ENCODE results near the gene ARID3C.

DNA sequence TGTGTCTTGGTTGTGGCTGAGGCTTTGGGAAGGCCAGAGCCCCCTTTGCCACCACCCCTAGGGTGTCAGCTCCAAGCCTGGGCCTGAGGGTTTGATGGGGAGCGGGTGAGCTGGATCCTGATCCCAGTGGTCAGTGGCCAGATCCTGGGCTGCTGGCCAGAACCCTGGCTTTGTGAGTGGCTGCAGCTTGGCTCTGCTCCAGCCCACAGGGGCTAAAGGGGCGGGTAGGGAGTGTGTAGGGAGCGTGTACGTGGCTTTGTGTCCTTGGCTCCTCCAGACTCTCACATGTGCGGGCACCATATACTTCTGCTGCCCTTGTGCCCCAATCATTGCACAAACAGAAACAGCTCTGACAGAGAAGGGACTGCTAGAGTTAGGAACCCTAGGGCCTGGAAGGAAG is 21.9 kb upstream of the ARID3C start:
- no peak for TF ChIP-seq EP300 (IDR thresholded peaks at IDR 0.05)
- TF ChIP-seq POLR2A (IDR thresholded peaks at IDR 0.05): no peak
- TF ChIP-seq, protein P1, sequence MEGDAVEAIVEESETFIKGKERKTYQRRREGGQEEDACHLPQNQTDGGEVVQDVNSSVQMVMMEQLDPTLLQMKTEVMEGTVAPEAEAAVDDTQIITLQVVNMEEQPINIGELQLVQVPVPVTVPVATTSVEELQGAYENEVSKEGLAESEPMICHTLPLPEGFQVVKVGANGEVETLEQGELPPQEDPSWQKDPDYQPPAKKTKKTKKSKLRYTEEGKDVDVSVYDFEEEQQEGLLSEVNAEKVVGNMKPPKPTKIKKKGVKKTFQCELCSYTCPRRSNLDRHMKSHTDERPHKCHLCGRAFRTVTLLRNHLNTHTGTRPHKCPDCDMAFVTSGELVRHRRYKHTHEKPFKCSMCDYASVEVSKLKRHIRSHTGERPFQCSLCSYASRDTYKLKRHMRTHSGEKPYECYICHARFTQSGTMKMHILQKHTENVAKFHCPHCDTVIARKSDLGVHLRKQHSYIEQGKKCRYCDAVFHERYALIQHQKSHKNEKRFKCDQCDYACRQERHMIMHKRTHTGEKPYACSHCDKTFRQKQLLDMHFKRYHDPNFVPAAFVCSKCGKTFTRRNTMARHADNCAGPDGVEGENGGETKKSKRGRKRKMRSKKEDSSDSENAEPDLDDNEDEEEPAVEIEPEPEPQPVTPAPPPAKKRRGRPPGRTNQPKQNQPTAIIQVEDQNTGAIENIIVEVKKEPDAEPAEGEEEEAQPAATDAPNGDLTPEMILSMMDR (IDR thresholded peaks at IDR 0.05): no peak

Measured in gastroesophageal sphincter (tissue), 3 donors.